ENCODE results near the gene TMEM91.

Gene TMEM91

DNA sequence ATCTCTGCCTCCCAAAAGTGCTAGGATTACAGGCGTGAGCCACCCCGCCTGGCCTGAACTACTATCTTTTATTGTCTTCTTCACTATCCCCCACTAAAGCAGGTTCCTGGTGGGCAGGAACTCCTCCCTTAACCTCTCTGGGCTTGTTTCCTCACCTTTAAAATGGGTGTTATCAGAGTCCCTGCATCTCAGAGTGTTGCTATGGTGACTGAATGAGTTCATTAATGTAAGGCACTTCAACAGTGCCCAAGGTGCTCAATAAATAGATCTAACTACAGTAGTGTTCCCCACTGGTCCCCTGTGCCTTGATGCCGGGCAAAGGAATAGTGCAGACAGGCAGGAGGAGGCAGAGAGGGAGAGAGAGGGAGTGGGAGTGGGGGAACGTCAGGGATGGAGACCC is 45.9 kb upstream of the TMEM91 start:
- TF ChIP-seq, protein P1, sequence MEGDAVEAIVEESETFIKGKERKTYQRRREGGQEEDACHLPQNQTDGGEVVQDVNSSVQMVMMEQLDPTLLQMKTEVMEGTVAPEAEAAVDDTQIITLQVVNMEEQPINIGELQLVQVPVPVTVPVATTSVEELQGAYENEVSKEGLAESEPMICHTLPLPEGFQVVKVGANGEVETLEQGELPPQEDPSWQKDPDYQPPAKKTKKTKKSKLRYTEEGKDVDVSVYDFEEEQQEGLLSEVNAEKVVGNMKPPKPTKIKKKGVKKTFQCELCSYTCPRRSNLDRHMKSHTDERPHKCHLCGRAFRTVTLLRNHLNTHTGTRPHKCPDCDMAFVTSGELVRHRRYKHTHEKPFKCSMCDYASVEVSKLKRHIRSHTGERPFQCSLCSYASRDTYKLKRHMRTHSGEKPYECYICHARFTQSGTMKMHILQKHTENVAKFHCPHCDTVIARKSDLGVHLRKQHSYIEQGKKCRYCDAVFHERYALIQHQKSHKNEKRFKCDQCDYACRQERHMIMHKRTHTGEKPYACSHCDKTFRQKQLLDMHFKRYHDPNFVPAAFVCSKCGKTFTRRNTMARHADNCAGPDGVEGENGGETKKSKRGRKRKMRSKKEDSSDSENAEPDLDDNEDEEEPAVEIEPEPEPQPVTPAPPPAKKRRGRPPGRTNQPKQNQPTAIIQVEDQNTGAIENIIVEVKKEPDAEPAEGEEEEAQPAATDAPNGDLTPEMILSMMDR (IDR thresholded peaks at IDR 0.05; ENCODE audit: low read depth, low read length), result no peak
- Histone ChIP-seq H3K27me3 (no peaks in the 10 kb centered on the region), H3K4me3 (ENCODE audit: low read depth, low read length) (no peak overlapping the region), H3K36me3 (peaks cover 3% of the 10 kb centered on the region; the same call in 1 of the 2 replicates), H3K9me3 (no peaks in the 10 kb centered on the region), H3K4me1 (peaks cover 29% of the 10 kb centered on the region)
- no peak for DNase-seq

DNA sequence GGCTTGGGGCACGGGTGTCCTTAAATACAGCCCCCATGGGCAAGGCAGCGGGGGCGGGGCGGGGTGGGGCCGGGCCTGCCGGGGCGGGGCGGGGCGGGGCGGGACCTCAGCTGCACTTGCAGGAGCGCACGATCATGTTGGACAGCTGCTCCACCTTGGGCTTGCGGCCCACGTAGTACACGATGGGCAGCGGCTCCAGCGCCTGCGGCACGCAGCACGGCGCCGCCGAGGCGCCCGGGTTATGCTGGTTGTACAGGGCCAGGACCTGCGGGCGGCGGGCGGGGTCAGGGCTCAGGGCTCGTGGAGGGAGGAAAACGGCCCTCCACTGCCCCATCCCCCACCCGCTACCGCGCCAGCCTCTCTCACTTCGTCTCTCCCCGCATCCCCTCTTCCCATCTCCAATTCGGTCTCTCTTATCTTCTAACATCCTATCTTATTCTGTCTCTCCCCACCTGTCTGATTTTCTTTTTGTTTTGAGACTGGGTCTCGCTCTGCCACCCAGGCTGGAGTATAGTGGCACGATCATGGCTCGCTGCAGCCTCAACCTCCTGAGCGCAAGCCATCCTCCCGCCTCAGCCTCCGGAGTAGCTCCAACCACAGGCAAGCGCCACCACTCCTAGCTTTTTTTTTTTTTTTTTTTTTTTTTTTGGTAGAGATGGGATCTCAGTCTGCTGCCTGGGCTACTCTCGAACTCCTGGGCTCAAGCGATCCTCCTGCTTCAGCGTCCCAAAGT is 45.2 kb upstream of the TMEM91 start:
- H3K36me3 ChIP-seq, result peaks cover 3% of the 10 kb centered on the region; the same call in 1 of the 2 replicates

DNA sequence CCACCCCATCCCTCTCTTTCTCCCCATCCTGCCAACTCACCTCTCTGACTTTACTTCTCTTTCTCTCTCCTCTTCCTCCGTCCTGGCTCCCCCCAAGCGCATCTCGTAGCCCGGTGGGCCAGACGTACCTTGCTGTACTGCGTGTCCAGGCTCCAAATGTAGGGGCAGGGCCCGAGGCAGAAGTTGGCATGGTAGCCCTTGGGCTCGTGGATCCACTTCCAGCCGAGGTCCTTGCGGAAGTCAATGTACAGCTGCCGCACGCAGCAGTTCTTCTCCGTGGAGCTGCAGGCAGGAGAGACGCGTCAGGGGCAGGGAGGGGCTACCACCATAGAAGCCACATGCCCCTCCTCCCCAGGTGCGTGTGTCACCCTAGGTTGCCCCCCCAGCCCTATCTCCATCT is 44.3 kb upstream of the TMEM91 start:
- no peaks in the 10 kb centered on the region for H3K9me3 ChIP-seq
- TF ChIP-seq, protein P1 (IDR thresholded peaks at IDR 0.05; ENCODE audit: low read depth, low read length), result no peak
- DNase-seq, result no peak
- H3K27me3 ChIP-seq, result no peaks in the 10 kb centered on the region
- peaks cover 3% of the 10 kb centered on the region; the same call in 1 of the 2 replicates for H3K36me3 ChIP-seq
- peaks cover 17% of the 10 kb centered on the region for H3K4me1 ChIP-seq
- H3K4me3 ChIP-seq (ENCODE audit: low read depth, low read length), result no peak overlapping the region

More for the DNA sequence above, 45.2 kb upstream of the TMEM91 start:
- Histone ChIP-seq H3K27me3 (no peaks in the 10 kb centered on the region), H3K9me3 (no peaks in the 10 kb centered on the region), H3K4me3 (ENCODE audit: low read depth, low read length) (peak overlapping the region; percentile 34), H3K4me1 (peaks cover 23% of the 10 kb centered on the region)
- peak; percentile 53 for DNase-seq
- TF ChIP-seq, protein P1 (IDR thresholded peaks at IDR 0.05; ENCODE audit: low read depth, low read length), result no peak

DNA sequence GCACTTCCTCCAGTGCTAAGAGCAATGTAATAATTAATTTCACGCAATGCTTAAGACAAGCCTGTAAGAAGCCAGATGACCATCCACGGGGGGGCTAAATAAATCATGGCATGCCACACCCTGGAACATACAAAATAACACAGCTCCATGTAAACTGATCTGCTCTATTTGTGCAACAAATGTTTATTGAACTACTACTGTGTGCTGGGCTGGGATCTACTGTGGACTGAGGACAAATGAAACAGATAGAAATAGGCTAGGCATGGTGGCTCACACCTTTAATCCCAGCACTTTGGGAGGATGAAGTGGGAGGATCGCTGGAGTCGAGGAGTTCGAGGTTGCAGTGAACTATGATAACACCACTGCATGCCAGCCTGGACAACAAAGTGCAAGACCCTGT is 43.9 kb upstream of the TMEM91 start:
- Histone ChIP-seq H3K4me3 (ENCODE audit: low read depth, low read length) (no peak overlapping the region), H3K36me3 (peaks cover 3% of the 10 kb centered on the region; the same call in 1 of the 2 replicates), H3K27me3 (no peaks in the 10 kb centered on the region), H3K9me3 (no peaks in the 10 kb centered on the region), H3K4me1 (peaks cover 12% of the 10 kb centered on the region)
- DNase-seq, result no peak
- TF ChIP-seq, protein P1 (IDR thresholded peaks at IDR 0.05; ENCODE audit: low read depth, low read length), result no peak

DNA sequence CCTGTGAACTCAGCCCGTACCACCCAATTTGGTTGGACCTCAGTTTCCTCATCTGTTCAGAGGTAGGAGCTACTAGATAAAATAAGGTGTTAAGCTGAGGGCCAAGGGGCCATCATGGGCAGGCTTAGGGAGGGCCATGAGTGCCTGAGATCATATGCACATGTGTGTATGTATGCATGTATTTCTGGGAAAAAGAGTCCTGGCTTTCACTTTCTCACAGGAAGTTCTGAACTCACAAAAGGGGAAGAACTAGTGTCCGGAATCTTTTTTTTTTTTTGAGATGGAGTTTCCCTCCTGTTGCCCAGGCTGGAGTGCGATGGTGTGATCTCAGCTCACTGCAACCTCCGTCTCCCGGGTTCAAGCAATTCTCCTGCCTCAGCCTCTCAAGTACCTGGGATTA is 41.5 kb upstream of the TMEM91 start:
- TF ChIP-seq, protein P1 (IDR thresholded peaks at IDR 0.05; ENCODE audit: low read depth, low read length), result no peak
- DNase-seq, result no peak
- H3K36me3 ChIP-seq, result peaks cover 3% of the 10 kb centered on the region; the same call in 1 of the 2 replicates
- H3K27me3 ChIP-seq, result no peaks in the 10 kb centered on the region
- no peaks in the 10 kb centered on the region for H3K9me3 ChIP-seq
- H3K4me3 ChIP-seq (ENCODE audit: low read depth, low read length), result no peak overlapping the region
- no peaks in the 10 kb centered on the region; the same call in 1 of the 2 replicates for H3K4me1 ChIP-seq

DNA sequence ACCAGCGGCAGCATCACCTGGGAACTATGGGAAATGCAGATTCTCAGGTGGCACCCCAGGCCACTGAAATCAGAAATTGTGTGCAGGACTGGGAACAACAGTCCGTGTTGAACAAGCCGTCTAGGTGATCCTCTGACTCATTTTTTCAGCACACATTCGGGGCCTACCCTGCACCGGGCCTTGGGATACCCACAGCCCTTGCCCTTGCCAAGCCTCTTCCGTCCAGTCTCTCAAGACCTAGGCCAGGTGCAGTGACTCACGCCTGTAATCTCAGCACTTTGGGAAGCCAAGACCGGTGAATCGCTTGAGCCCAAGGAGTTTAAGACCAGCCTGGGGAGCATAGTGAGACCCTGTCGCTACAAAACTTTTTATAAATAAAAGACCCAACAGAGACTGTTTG is 40.9 kb upstream of the TMEM91 start:
- H3K36me3 ChIP-seq, result peaks cover 3% of the 10 kb centered on the region; the same call in 1 of the 2 replicates
- TF ChIP-seq, protein P1 (IDR thresholded peaks at IDR 0.05; ENCODE audit: low read depth, low read length), result no peak
- DNase-seq, result no peak
- H3K9me3 ChIP-seq, result no peaks in the 10 kb centered on the region
- H3K4me3 ChIP-seq (ENCODE audit: low read depth, low read length), result no peak overlapping the region
- no peaks in the 10 kb centered on the region for H3K27me3 ChIP-seq
- H3K4me1 ChIP-seq, result no peaks in the 10 kb centered on the region; the same call in 1 of the 2 replicates

Measured in BE2C (cell line).